GM12878 (cell line): ENCODE measurements around the gene PTPRC.

Source experiments
- CHD1 ChIP-seq: IDR thresholded peaks from 2 replicates; pipeline ENCODE4 v1.6.1; 2012; ENCODE audit warnings: low read depth, low read length, improper control_type of control experiment
- CTCF ChIP-seq, 3 experiments: IDR thresholded peaks in 2 of 3; conservative IDR thresholded peaks in 1 of 3; 2 replicates each; pipeline ENCODE4 v1.5.1; 2011; ENCODE audit warnings: low read depth in 3 of 3, low read length in 3 of 3, mild to moderate bottlenecking in 3 of 3, control low read depth in 2 of 3, moderate library complexity in 2 of 3, inconsistent platforms in 1 of 3, mixed read lengths in 1 of 3; ENCODE audit not compliant: control insufficient read depth in 2 of 3, insufficient read depth in 1 of 3; ENCODE audit errors: extremely low read depth in 1 of 3
- HDAC2 ChIP-seq: fragments of 200-600 bp; sonication (generic); IDR thresholded peaks from 2 replicates; pipeline ENCODE4 v1.6.1; 2017
- MAX ChIP-seq: IDR thresholded peaks from 2 replicates; pipeline ENCODE4 v1.6.1; 2012; ENCODE audit warnings: low read depth, low read length, improper control_type of control experiment
- POLR2AphosphoS5 ChIP-seq: IDR thresholded peaks from 2 replicates; pipeline ENCODE4 v1.6.1; 2011; ENCODE audit warnings: mild to moderate bottlenecking, low read length, inconsistent platforms
- RFX5 ChIP-seq: IDR thresholded peaks from 2 replicates; pipeline ENCODE4 v1.6.1; 2011; ENCODE audit warnings: low read depth, low read length, improper control_type of control experiment

GRCh38 chr1:198696211-198696610, 57.4 kb downstream of the PTPRC start:
- TF ChIP-seq CTCF (IDR thresholded peaks at IDR 0.05 in 2 of 3, conservative IDR thresholded peaks at IDR 0.05 in 1 of 3; ENCODE audit: control insufficient read depth in 2 of 3, extremely low read depth in 1 of 3, insufficient read depth in 1 of 3, low read depth in 3 of 3, low read length in 3 of 3) = no peak
- no peak for TF ChIP-seq CHD1
- no peak for TF ChIP-seq HDAC2
- TF ChIP-seq POLR2AphosphoS5 = no peak
- no peak for TF ChIP-seq MAX
- TF ChIP-seq RFX5 = no peak
